H1 (cell line): ENCODE data around the gene DENND2A.

ENCODE experiments used
- BRCA1 ChIP-seq: IDR thresholded peaks from 2 replicates; pipeline ENCODE4 v1.6.1; 2012; ENCODE audit warnings: low read depth, low read length, improper control_type of control experiment
- MAFK ChIP-seq: IDR thresholded peaks from 2 replicates; pipeline ENCODE4 v1.6.1; 2012; ENCODE audit warnings: low read depth, mild to moderate bottlenecking, improper control_type of control experiment, low read length
- NRF1 ChIP-seq: IDR thresholded peaks from 2 replicates; pipeline ENCODE4 v1.6.1; 2011; ENCODE audit warnings: mild to moderate bottlenecking, low read depth, low read length, improper control_type of control experiment
- POLR2A ChIP-seq, 2 experiments: IDR thresholded peaks; 1 replicate in 1 of 2; 2 replicates in 1 of 2; pipeline ENCODE4 v1.6.1; 2011; ENCODE audit warnings: low read depth in 2 of 2, low read length in 2 of 2, mild to moderate bottlenecking in 2 of 2; ENCODE audit errors: control extremely low read depth in 1 of 2

DNA sequence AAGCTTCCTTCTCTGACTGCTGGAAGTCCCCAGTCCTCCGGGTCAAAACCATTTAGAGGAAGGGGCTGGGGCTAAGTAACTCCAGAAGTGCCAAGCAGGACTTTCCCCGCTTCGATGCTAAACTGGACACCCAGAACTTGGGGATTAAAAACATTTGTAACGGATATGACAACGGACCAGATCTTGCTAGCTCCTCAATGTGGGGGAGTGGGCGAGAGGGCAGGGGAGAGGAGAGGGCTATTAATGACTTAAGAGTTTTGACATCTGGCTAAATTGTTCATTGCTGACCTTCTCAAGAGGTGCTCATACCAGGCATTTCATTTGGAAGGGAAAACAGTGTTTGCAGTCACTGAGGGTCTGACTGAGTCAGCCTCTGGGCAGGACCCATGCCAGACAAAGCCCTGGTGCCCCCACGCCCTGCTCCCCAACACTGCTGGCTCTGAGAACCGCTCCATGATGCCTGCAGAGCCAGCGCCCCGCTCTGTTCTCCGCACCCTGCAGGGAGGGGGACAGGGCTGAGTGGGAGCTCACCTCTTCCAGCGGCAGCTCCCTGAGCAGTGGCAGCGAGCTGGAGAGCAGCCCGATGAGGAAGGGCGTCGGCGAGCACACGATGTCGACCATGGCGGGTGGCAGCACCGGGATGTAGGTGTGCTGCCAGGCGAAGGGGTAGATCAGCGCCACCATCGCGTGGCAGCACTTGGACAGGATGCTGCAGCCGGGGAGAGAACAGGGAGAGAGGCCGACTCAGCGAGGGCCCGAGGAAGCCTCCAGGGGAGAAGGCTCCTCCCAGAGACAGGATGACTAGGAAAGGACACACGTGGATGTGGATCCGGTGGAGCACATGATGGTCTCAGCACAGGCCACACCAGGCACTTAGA lies 113.6 kb downstream of the DENND2A start:
- no peak for TF ChIP-seq NRF1
- TF ChIP-seq BRCA1: no peak
- TF ChIP-seq POLR2A (IDR thresholded peaks at IDR 0.05; ENCODE audit: control extremely low read depth in 1 of 2, low read depth in 2 of 2, low read length in 2 of 2): no peak
- TF ChIP-seq MAFK: no peak
